CD4-positive, alpha-beta T cell (primary cell): Measurements from ENCODE around the gene CEP20. TPM values are rescaled to one million over a fixed set of nuclear protein-coding genes. Genes with fewer than 3 reads are reported as not detected.
"Not testable (repeated sequence)": the region's sequence is repeated elsewhere in the genome, so short reads cannot be mapped to it uniquely, and the experiment has no call there.

Source experiments
- ATAC-seq: fragments of 200-7000 bp; cut with Tn5 transposase; one replicate; pipeline ENCODE4 v1.10.0; 2022; ENCODE audit warnings: mild to moderate bottlenecking; ENCODE audit not compliant: poor library complexity
- CTCF ChIA-PET: fragments of 350-600 bp; sonication (Branson Sonifier 250); formaldehyde crosslinking; loops from one replicate; lab custom pipeline; 2021; ENCODE audit warnings: antibody characterized with exemption, inconsistent platforms; lab: Charles Lee
- POLR2A ChIA-PET: fragments of 350-600 bp; sonication (Branson Sonifier 250); formaldehyde crosslinking; loops from one replicate; lab custom pipeline; 2021; ENCODE audit warnings: antibody characterized with exemption, inconsistent platforms; lab: Charles Lee
- DNase-seq, 14 experiments: peaks; one replicate each; pipeline ENCODE4 v3.0.0-alpha.2; 2013 to 2020; ENCODE audit warnings: mixed read lengths in 2 of 14
- H3K27ac ChIP-seq, 2 donors: one replicate each; pipeline versions ENCODE4 v1.5.1 to v1.7.0; 2013; ENCODE audit warnings: low read length in 2 of 2, low read depth in 1 of 2, mild to moderate bottlenecking in 1 of 2
- H3K27me3 ChIP-seq, 2 experiments: 1 replicate in 1 of 2; 2 replicates in 1 of 2; pipeline versions ENCODE4 v1.6.1 to v1.7.0; 2013; ENCODE audit warnings: low read length in 2 of 2, control low read depth in 1 of 2, mild to moderate bottlenecking in 1 of 2, moderate library complexity in 1 of 2; ENCODE audit not compliant: insufficient read depth in 2 of 2, control insufficient read depth in 1 of 2
- H3K36me3 ChIP-seq: one replicate; pipeline ENCODE4 v1.6.1; 2013; ENCODE audit warnings: low read length, control low read depth; ENCODE audit not compliant: insufficient read depth
- H3K4me1 ChIP-seq: one replicate; pipeline ENCODE4 v1.6.1; 2013; ENCODE audit warnings: low read length, control low read depth; ENCODE audit not compliant: insufficient read depth
- H3K4me3 ChIP-seq: one replicate; pipeline ENCODE4 v1.5.1; 2013; ENCODE audit warnings: mild to moderate bottlenecking, low read length, moderate library complexity
- H3K9me3 ChIP-seq, 2 experiments: 1 replicate in 1 of 2; 2 replicates in 1 of 2; pipeline versions ENCODE4 v1.6.1 to v1.7.0; 2013; ENCODE audit warnings: low read length in 2 of 2, mild to moderate bottlenecking in 2 of 2, control low read depth in 1 of 2, moderate library complexity in 1 of 2; ENCODE audit not compliant: control insufficient read depth in 1 of 2, insufficient read depth in 1 of 2
- H3K27ac Mint-ChIP-seq: one replicate; pipeline ENCODE4 v1.8.0; 2020; ENCODE audit warnings: mixed read lengths
- H3K27me3 Mint-ChIP-seq: one replicate; pipeline ENCODE4 v1.8.0; 2021; ENCODE audit warnings: mixed read lengths
- H3K36me3 Mint-ChIP-seq: one replicate; pipeline ENCODE4 v1.8.0; 2021; ENCODE audit warnings: low read depth, mixed read lengths
- H3K4me1 Mint-ChIP-seq: one replicate; pipeline ENCODE4 v1.8.0; 2021; ENCODE audit warnings: low read depth, mixed read lengths
- H3K4me3 Mint-ChIP-seq: one replicate; pipeline ENCODE4 v1.8.0; 2020; ENCODE audit warnings: mild to moderate bottlenecking, mixed read lengths
- H3K9me3 Mint-ChIP-seq: one replicate; pipeline ENCODE4 v1.8.0; 2020; ENCODE audit warnings: mixed read lengths
- CTCF ChIP-seq: fragments of 200-600 bp; IDR thresholded peaks from one replicate; pipeline ENCODE4 v1.8.0; 2022; ENCODE audit warnings: antibody characterized with exemption, mild to moderate bottlenecking
- intact Hi-C, 2 experiments: fragments of 100-400 bp; cut with DNase I in 1 of 2; cut with micrococcal nuclease in 1 of 2; formaldehyde crosslinking; loops; one replicate each; pipeline versions ENCODE4 v1.15.1 to v1.9.0; 2023 to 2025; cut with DNase I, micrococcal nuclease
- polyA plus RNA-seq, 2 donors: library from polyadenylated mRNA; unstranded; fragments of 120-200 nt; gene quantifications; one replicate each; pipeline ENCODE4 v1.2.1, GENCODE V29; 2013
- total RNA-seq, 174 experiments: library from RNA in 2 of 174; stranded (reverse) in 2 of 174; gene quantifications; one replicate each; pipeline ENCODE4 v1.2.3 and lab custom pipeline; 2021 to 2026

CEP20 gene
- total RNA-seq: 10 to 100 TPM; 14.4 to 15.5 TPM
- polyA plus RNA-seq (2013, experiment 1 of 2): 26.9 TPM
- 26.1 TPM for polyA plus RNA-seq (2013, experiment 2 of 2)
- total RNA-seq (lab: John Stamatoyannopoulos, UW): 14.2 to 80.4 (median 39.6) reads per million in 172 experiments

- POLR2A ChIA-PET: interaction anchor here (0.5 to 2.0 kb wide), 14 partner anchors 8 to 245 kb away, joined by 3 to 20 read pairs (median 4); partner anchors contain the start of gene MARF1
- H3K27ac ChIP-seq: peak within 1 kb of the TSS; percentile 74 to 77
- H3K9me3 ChIP-seq: no peaks in the 10 kb centered on the region
- DNase-seq (peak; percentile 99 to 100 (median 100)), ATAC-seq (peak; percentile 97)
- intact Hi-C loops: loop anchor here (1.0 to 10.0 kb wide), 8 partner anchors 61 to 244 kb away; partner anchors contain the start of genes ABCC1 (in 1 of the 2) and MARF1 (in 1 of the 2)
- Mint-ChIP-seq H3K27ac (peak within 1 kb of the TSS; percentile 91), H3K4me3 (peak within 1 kb of the TSS; percentile 99), H3K36me3 (peaks cover 15% of the 10 kb centered on the region), H3K9me3 (no peaks in the 10 kb centered on the region), H3K4me1 (peaks cover 30% of the 10 kb centered on the region), H3K27me3 (no peaks in the 10 kb centered on the region)
- no peak for TF ChIP-seq CTCF
- no peaks in the 10 kb centered on the region for H3K27me3 ChIP-seq
- H3K36me3 ChIP-seq: peaks cover 7% of the 10 kb centered on the region
- CTCF ChIA-PET: interaction anchor here (0.9 to 1.3 kb wide), 3 partner anchors 13 to 138 kb away, joined by 3 to 7 read pairs (median 4); partner anchors contain the start of gene ABCC1
- H3K4me1 ChIP-seq: peaks cover 24% of the 10 kb centered on the region
- peak within 1 kb of the TSS; percentile 88 for H3K4me3 ChIP-seq
Observed at GRCh38 chr16:15888072-15888976, at the start of gene CEP20. Gene CEP20, minus strand, starts transcription at chr16:15888603. Its CDS starts 18 bp downstream, at chr16:15888585.

DNA sequence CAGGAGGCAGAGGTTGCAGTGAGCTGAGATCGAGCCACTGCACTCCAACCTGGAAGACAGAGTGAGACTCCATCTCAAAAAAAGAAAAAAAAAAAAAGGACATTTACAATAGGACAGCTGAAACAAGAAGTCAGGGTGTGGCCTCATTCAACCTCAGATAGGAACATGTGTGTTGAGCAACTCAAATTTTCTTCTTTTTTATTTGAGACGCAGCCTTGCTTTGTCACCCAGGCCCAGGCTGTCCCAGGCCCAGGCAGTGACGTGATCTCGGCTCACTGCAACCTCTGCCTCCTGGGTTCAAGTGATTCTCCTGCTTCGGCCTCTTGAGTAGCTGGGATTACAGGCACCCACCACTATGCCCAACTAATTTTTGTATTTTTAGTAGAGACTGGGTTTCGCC, 48.4 kb upstream of the CEP20 start:
- CTCF ChIA-PET, H3K27me3 ChIP-seq, POLR2A ChIA-PET, H3K27ac ChIP-seq, H3K4me1 Mint-ChIP-seq, H3K4me3 ChIP-seq, H3K4me1 ChIP-seq, ATAC-seq, H3K36me3 ChIP-seq, H3K27ac Mint-ChIP-seq, intact Hi-C loops, H3K36me3 Mint-ChIP-seq, H3K4me3 Mint-ChIP-seq, H3K9me3 ChIP-seq, H3K27me3 Mint-ChIP-seq, H3K9me3 Mint-ChIP-seq: not testable (repeated sequence)
- DNase-seq: peak in 1 of 14 experiments; percentile 13

GRCh38 chr16:15934991-15935390, 46.6 kb upstream of the CEP20 start:
- Histone ChIP-seq H3K36me3 (no peaks in the 10 kb centered on the region), H3K9me3 (no peaks in the 10 kb centered on the region), H3K27ac (no peak overlapping the region), H3K27me3 (no peaks in the 10 kb centered on the region), H3K4me3 (no peak overlapping the region), H3K4me1 (peaks cover under 1% of the 10 kb centered on the region)
- CTCF ChIA-PET: no interaction called here
- Mint-ChIP-seq H3K27me3 (no peaks in the 10 kb centered on the region), H3K9me3 (no peaks in the 10 kb centered on the region), H3K4me1 (no peaks in the 10 kb centered on the region), H3K4me3 (no peak overlapping the region), H3K36me3 (no peaks in the 10 kb centered on the region), H3K27ac (no peak overlapping the region)
- TF ChIP-seq CTCF: no peak
- DNase-seq (no peak), ATAC-seq (no peak)
- POLR2A ChIA-PET: no interaction called here
- intact Hi-C loops: no loop called here
